Heart left ventricle (tissue), 13 donors: ENCODE measurements around the gene ELOA2.
"Not testable (repeated sequence)": the region's sequence is repeated elsewhere in the genome, so short reads cannot be mapped to it uniquely, and the experiment has no call there.

Experiments
- CTCF ChIP-seq, 12 donors: fragments of 200-600 bp; sonication (generic) in 4 of 12; IDR thresholded peaks; one replicate each; pipeline versions ENCODE4 v1.5.0 to v1.8.0; 2018 to 2022; ENCODE audit warnings: antibody characterized with exemption in 12 of 12, mild to moderate bottlenecking in 5 of 12
- POLR2A ChIP-seq, 2 donors: fragments of 450-650 bp; IDR thresholded peaks; one replicate each; pipeline ENCODE4 v1.6.1; 2017; ENCODE audit warnings: antibody characterized with exemption in 2 of 2, mild to moderate bottlenecking in 2 of 2, moderate library complexity in 2 of 2
- donor health status: ischemic (EF 13 %, LVEDD 7.1; RV severe dilation, severe dysfunction).
- donor health status: DM: no; HTN: yes; CAD: no.
- donor health status: DM: no; HTN: no; CAD: no.
- donor health status: ischemic (EF 25% LVEDD 6.9; RV normal size, moderate dysfunction).
- donor health status: ischemic (EF 25% LVEDD 5.7; RV mildly dilated, moderate dysfunction).
- donor health status: ischemic (EF 35%, LVEDD 5.7; RV mildly dilated, moderate dysfunction).
- donor health status: nonischemic (EF 11% LVEDD 7.7; RV severe dilation, severe dysfunction).
- donor health status: DM: yes; HTN: yes; CAD: no.
- donor health status: PGD.
- donor health status: ischemic (EF 29% LVEDD 5.4; RV normal size, mild dysfunction).
- donor health status: nonischemic (EF 23%, LVEDD 6.1; RV moderate dilation, normal function).

GRCh38 chr18:47029684-47030353 lies 5.6 kb downstream of the ELOA2 start:
- TF ChIP-seq CTCF, POLR2A (IDR thresholded peaks at IDR 0.05): not testable (repeated sequence)
